DMS153 treated with DMSO at 0.1 percent for 48 hours (cell line): ENCODE measurements around the gene FKBP14.

Experiments
- DNase-seq: peaks from one replicate; lab custom pipeline; 2025; ENCODE audit not compliant: unreplicated experiment; lab: John Stamatoyannopoulos, UW

Gene FKBP14

DNA sequence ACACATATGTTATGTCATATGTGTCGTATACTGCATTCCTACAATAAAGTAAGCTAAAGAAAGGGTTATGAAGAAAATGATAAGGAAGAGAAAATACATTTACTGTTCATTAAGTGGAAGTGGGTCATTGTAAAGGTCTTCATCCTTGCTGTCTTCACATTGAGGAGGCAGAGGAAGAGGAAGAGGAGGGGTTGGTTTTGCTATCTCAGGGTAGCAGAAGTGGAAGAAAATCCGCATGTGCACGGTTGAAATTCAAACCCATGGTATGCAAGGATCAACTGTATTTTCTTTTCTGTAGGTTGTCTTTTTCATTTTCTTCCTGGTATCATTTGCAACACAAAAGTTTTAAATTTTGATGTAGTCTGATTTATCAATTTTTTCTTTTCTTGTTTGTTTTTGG is 8.0 kb upstream of the FKBP14 start:
- DNase-seq = no peak

DNA sequence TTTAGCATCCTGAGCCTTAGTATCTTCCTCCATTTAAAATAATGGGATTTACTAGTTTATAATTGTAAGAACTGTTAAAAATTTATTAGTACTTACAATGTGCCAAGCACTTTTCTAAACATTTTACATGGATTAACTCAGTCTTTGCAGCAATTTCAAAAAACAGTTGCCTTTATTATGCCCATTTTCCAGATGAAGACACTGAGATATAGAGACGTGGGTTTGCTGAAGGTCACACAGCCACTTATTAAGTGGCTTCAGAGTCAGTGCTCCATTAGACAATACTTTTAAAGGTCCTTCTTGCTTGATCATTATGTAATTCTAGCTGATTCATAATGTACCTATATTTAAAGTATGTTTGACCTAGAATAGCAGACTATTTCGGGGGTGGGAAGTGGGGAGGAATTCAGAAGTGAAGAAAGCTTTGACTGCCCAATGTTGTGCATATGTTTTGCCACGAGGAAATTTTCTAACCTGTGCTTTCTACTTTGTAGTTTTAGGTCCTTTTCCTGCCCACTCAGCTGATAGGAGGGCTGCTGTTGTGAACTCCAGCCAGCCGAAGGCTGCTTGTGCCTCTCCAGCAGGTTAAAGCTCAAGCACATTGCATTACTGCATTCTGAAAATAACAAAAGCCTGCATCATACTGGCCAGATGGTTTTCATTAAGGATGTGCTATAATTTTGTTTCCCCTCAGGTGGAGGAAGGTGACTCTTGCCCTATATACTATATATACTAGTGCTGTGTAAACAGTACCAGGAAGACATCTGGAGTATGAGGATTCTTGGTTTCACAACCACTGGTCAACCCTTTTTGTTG is 6.0 kb upstream of the FKBP14 start:
- no peak for DNase-seq

DNA sequence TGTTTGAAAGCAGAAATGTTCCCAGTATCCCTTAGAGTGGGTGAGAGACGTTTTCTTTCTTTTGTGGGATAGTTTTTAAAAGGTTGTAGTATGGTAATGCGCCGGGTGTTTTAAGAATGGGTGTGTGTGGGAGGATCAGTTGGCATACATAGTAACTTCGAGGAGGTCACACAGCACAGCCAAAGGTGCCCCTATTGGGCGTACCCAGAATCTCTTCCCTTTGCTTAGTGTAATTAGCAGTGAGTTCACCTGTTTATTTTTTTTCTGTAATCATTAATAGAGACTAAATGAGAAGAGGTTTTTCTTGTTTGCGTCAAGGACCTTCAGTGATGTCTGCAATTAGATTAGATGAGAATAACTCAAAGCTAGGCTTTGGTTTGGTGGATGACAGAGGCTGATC is 3.2 kb upstream of the FKBP14 start:
- no peak for DNase-seq

DNA sequence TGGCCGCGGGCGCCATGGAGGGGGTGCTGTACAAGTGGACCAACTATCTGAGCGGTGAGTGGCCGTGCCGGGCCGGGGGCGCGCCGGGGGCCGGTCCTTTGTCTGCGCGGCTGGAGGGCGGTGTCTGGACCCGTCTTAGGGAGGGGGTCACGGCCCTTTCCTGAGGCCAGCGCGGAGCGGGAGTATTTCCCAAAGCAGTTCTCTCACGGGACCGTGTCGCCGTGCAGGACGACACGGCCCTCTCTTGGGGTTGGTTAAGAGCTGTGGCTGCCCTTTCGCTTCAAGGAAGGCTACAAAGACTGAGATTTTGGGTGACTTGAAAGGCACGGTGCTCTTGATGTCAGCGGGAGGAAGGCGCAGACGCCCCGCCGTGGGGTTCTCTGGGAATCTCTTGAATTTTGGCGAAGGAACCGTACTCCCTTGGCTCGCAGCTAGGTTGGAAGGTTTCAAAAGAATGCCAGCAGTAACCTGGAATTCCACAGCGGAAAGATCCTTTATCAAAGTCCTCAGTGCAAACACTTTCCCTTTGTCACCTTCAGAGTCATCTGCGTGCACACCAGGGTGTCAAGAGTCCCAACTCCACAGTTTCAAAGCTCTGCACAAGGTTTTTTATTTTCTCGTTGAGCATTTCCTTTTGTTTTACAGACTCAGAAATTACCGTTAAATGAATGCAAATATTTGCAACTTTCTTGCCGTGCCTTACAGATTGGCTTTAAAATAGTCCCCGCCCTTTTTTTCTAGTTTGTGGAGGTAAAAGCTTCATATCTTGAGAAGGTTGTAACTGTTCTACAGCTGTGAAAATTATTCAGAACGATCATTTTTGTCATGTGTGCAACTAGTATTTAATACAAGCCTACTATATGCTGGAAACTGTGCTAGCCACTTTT is 2.5 kb upstream of the FKBP14 start:
- peak; percentile 30 for DNase-seq

DNA sequence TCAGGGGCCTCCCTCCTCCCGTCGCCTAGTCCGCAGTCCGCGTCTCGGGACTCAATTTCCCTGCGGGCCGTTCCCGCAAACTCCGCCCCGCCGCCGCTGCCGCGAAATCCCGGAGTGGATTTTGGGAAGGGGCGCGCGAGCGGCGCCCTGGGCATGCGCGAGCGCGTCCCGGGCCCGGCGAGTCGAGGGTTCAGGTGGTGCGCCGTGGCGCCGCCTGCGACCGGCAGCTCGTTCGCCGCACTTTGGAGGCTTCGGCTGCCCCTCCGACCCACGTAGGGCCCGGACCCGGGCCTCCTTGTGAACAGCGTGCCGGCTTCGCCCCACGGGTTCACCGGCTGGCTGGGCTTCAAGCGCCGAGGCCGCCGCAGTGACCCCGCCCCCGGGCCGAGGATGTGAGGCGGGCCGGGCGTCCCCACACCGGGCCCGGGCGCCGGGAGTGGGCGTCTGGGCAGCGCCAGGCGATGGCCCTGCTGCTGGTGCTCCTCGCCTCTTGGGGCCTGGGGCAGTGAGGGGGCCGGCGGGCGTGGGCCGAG is 1.8 kb upstream of the FKBP14 start, which contains the start of gene PLEKHA8:
PLEKHA8 (plus strand) TSS at position 197 of the 533 bp plus-strand sequence. CDS start 351 bp downstream, outside the sequence.
- peak; percentile 87 for DNase-seq

DNA sequence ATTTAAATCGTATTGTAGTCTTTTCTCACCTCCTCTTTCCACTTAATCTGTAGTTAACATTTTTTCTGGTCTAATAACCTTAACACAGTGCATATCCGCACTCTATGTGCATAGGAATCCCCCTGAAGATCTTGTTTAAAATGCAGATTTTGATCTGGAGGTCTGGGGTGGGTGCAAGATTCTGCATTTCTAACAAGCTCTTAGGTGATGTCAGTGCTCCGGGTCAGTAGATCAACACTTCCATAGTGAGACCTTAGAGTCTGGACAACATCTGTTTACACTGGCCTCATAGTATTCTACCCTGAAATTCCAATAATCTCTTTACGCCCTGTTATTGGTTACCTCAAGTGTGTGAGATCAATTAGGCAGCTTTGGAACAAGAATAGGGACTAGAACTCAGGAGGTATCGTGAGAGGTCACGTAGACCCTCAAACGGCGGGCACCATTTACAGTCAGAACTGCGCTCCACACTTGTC is 1.3 kb upstream of the FKBP14 start:
- DNase-seq = no peak

DNA sequence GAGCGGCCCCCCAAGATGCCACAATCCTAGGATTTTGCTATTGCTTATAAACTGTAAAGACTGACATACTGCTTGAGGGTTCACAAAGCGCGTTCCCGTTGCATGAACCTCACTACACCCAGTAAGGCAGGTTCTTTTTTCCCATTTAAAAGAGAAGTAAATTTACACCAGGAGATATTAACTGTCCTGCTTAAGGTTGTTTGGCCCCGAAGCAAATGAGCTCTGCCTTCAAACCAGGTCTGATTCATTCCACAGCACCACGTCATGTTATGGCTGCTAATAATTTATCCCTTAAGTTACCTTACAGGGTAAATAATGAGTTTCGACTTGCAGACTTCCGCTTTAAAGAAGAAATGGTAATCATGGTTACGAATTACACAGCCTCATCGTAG is 559 bp upstream of the FKBP14 start:
- DNase-seq = peak; percentile 94

DNA sequence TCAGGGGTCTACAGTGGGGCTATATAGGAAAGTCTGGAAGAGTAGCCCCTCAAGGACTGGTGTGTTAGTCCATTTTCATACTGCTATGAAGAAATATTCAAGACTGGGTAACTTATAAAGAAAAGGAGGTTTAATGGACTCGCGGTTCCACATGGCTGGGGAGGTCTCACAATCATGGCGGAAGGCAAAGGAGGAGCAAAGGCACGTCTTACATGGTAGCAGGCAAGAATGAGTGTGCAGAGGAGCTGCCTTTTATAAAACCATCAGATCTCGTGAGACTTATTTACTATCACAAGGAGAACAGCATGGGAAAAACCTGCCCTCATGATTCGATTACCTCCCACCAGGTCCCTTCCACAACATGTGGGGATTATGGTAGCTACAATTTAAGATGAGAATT is 3.0 kb downstream of the FKBP14 start:
- no peak for DNase-seq

DNA sequence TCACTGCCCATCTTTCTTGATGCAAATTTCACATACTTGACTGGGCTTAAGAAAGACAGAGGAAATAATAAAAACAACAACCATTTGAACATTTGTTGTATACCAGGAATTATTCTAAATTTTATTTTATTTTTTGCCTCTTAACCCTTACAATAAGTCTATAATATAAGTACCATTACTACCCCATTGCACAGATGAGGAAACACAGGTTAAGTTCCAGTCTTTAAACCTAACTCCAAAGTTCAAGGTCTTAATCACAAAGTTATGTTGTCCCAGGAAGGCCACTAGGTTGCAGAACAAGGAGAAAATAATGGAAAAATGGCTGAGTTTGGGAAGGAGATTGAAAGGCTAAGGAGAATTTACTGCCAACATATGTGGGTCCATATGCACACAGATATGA is 3.5 kb downstream of the FKBP14 start:
- DNase-seq = no peak

DNA sequence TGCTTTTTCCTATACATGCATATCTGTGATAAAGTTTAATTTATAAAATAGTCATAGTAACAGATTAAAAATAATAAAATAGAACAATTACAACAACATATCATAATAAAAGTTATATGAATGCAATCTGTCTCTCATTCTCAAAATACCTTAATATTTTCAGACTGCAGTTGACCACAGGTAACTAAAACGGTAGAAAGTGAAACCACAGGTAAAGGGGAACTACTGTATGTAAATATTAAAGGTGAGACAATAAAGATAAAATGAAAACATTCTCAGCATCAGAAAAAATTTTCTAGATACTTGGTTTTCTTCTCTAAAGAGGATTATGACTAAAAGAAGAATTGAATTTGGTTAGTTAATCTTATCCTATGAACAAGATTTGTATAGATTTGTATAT is 6.0 kb downstream of the FKBP14 start:
- no peak for DNase-seq

DNA sequence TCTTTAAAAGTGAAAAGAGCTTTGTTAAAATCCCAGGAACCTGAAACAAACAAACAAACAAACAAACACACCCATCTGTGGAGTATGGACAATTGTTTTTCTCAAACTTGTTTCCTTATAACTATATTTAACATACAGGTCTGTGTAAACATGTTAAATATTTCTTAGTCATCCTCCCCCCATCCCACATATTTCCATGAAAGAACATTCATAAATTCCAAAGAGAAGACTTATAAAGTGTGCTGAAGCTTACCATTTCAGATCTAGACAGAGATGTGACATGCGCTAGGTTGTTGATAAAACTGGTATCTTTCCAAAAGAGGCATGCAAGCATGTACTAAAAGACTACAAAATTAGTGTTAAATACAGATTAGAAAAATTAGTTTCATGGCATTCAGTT is 6.5 kb downstream of the FKBP14 start:
- no peak for DNase-seq

DNA sequence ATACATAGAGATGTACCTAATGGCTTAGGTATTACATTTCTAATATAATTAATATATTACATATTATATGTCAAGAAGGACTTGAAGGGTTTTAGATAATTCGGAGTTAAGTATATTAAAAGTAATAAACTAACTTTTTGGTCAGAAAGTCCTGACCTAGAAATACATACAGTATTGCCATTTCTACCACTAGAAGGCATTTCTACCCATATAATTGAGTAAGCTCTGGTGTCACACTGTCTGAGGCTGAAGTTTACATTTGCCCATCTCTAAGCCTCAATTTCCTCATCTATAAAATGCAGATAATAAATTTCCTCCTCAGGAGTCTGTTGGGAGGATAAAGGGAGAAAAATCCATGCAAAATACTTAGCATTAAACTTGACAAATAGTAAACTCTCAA is 7.1 kb downstream of the FKBP14 start:
- no peak for DNase-seq

DNA sequence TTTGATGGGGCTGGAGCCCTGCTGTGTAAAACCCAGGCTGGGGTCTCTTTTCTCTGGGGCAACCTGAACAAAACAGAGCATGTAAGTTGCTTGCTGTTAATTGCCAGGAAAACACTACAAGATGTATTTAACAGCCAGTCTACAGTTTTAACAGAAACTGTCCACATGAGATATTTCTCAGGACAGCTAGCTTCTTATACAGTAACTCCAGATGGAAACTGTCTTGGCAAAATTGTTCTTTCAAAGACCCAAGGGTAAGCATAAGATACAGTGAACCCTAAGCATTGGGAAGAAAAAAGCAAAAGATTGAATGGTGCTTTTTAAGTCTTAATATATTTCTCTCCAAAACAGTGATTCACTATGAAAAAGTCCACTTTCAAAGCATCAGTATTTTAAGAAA is 8.1 kb downstream of the FKBP14 start:
- no peak for DNase-seq

DNA sequence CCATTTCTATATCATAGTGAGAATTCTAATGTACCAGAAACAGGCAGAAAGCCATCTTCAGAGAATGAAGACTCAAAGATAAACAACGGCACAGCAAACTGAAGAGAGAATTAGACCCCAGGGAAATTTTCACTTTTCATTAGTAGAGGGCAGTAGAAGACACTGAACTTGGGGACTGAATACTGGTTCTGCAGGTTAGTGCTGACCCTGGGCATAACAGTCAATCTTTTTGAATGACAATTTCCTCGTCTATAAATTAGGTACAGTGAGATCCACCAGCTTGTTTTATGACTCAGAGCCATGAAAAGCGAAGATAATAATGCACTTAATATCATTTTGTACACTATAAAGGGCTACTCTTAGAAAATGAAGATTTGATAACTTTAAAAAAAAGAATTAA is 13.7 kb downstream of the FKBP14 start:
- no peak for DNase-seq

DNA sequence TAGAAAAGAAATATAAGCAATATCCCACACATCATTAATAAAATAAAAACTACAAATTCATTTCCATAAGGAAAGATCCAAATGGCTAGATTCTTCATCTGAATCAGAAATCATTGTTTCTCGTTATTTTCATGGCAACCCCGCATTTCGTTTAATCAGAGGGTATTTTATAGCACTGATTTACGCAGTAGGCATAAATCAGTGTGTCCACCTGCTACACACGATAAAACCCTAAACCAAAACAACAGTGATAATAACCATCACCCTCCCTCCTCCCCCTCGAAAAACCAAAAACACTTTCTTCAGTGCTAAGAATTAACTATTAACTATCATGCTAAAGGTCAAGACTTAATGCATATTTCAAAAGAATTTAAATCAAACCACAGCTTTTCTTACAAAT is 16.5 kb downstream of the FKBP14 start:
- DNase-seq = no peak

DNA sequence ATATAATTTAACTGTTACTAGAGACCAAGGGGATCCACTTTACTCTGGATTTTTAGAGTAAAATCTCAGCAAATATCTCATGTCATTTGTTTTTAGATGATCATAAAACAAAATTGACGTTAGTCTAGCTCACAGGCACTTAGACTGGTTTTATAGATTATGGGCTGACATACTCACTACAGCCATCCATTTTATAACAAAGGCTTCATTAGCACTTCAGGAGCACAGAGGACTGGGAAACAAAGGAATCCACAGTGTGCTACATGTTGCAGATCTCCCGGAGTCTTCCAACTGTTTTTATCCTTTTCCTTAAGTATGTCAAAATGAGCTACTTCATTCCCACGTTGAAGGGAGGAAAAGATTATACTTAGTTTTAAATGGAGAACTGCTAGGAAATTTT is 21.0 kb downstream of the FKBP14 start:
- no peak for DNase-seq

DNA sequence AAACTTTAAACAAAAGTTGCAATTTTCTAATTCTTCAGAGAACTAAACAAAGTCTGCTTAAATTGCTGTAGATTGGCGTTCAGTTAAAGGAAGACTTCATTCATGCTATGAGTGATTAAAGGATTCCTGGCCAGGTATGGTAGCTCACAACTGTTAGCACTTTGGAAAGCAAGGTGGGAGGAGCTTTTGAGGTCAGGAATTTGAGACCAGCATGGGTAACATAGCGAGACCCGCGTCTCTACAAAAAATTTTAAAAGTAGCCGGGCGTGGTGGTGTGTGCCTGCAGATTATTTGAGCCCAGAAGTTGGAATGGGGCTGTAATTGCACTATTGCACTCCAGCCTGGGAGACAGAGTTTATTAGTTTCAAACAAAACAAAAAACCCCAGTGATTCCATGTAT is 23.4 kb downstream of the FKBP14 start:
- DNase-seq = no peak

DNA sequence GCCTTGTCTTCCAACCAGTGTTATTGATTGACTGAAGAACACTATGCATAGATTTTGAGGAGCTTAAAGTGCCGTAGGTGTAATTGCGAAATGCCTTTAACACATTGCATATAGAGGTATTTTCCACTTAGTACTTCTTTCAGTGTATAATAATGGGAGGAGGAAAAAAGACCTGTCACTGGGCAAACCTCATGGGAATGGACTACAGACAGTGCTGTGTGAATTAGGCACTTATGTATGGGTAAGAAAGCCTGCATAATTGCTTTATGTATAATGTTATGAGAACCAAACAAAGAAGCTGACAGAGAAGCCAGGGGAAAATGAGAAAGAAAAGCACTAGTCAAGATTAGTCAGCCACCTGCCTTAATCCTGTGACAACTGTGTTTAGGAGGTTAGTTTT is 24.5 kb downstream of the FKBP14 start:
- DNase-seq = no peak

DNA sequence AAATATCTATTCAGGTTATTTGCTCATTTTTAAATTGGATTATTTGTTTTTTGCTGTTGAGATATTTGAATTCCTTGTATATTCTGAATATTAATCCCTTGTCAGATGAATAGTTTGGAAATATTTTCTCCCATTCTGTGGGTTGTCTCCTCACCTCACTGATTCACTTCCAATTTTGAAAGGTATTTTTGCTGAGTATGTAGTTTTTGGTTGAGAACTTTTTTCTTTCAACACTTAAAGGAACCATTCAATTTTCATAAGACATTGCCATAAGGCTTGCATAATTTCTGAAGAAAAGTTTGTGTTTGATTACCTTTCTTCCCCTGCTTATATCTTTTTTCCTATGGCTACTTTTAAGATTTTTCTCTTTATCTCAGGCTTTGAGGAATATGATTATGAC is 28.0 kb downstream of the FKBP14 start:
- no peak for DNase-seq

DNA sequence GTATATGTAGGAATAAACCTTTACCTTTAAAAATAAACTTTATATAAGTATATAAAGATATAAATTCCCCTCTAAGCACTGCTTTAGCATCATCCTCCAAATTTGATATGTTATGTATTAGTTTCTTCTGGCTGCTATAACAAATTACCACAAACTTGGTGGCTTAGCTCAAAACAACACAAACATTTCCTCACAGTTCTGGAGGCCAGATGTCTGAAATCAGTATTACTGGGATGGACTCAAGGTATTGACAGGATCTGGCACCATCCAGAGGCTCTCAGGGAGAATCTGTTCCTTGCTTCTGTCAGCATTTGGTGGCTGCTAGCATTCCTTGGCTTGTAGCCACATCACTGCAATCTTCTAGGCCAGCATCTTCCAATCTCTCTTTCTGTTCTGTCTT is 30.2 kb downstream of the FKBP14 start:
- DNase-seq = no peak

DNA sequence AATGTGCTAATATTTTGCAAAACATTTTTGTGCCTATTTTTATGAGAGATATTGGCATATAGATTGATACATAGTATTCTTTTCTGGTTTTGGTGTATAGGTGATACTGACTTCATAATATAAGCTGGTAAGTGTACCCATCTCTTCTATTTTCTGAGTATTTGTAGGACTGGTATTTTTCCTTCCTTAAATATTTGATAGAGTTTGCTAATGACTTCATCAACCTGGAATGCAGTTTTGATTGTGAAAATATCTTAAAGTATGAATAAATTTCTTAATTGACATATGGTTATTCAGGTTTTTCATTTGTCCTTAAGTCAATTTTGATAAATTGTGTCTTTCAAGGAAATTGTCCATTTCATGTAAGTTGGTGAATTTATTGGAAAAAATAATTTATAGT is 30.9 kb downstream of the FKBP14 start:
- DNase-seq = no peak

DNA sequence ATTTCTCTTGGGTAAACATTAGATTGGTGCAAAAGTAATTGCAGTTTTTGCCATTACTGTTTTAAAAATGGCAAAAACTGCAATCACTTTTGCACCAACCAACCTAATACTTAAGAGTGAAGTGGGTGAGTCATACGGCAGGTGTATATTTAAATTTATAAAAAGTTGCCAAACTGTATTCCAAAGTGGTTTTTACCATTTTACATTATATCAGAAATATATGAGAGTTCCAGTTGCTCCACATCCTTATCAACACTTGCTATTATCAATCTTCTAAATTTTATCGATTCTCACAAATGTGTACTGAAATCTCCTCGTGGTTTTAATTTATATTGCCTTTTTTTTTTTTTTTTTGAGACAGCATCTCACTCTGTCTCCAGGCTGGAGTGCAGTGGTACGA is 33.4 kb downstream of the FKBP14 start:
- DNase-seq = no peak
